Effector memory CD8-positive, alpha-beta T cell (primary cell): ENCODE results near the gene TRIM62.

Experiments
- ATAC-seq: fragments of 150-1000 bp; cut with Tn5 transposase; replicated peaks from 2 replicates; pipeline ENCODE4 v1.10.0; 2021; ENCODE audit warnings: mild to moderate bottlenecking, moderate library complexity
- DNase-seq, 3 experiments: peaks; one replicate each; pipeline ENCODE4 v3.0.0; 2021
- H3K27ac Mint-ChIP-seq, 2 donors: one replicate each; pipeline ENCODE4 v1.8.0; 2022; ENCODE audit warnings: mild to moderate bottlenecking in 2 of 2, mixed read lengths in 2 of 2, moderate library complexity in 2 of 2
- H3K27me3 Mint-ChIP-seq, 2 donors: one replicate each; pipeline ENCODE4 v1.8.0; 2022; ENCODE audit warnings: mixed read lengths in 2 of 2
- H3K36me3 Mint-ChIP-seq: one replicate; pipeline ENCODE4 v1.8.0; 2022; ENCODE audit warnings: mild to moderate bottlenecking, moderate library complexity, mixed read lengths; ENCODE audit not compliant: insufficient read depth
- H3K4me1 Mint-ChIP-seq, 2 donors: one replicate each; pipeline ENCODE4 v1.8.0; 2022; ENCODE audit warnings: low read depth in 2 of 2, mixed read lengths in 2 of 2
- H3K4me3 Mint-ChIP-seq, 2 donors: one replicate each; pipeline ENCODE4 v1.8.0; 2022; ENCODE audit warnings: mild to moderate bottlenecking in 2 of 2, mixed read lengths in 2 of 2, moderate library complexity in 2 of 2
- H3K9me3 Mint-ChIP-seq, 2 donors: one replicate each; pipeline ENCODE4 v1.8.0; 2022; ENCODE audit warnings: mixed read lengths in 2 of 2

The TRIM62 gene

GRCh38 chr1:33176362-33176850, 5.4 kb downstream of the TRIM62 start:
- peaks cover 39 to 43% of the 10 kb centered on the region in 2 donors for H3K4me1 Mint-ChIP-seq
- H3K27ac Mint-ChIP-seq: no peak overlapping the region
- peaks cover 19% of the 10 kb centered on the region for H3K36me3 Mint-ChIP-seq
- no peaks in the 10 kb centered on the region for H3K9me3 Mint-ChIP-seq
- H3K27me3 Mint-ChIP-seq: no peaks in the 10 kb centered on the region
- H3K4me3 Mint-ChIP-seq: no peak overlapping the region
- DNase-seq (no peak), ATAC-seq (no peak)

DNA sequence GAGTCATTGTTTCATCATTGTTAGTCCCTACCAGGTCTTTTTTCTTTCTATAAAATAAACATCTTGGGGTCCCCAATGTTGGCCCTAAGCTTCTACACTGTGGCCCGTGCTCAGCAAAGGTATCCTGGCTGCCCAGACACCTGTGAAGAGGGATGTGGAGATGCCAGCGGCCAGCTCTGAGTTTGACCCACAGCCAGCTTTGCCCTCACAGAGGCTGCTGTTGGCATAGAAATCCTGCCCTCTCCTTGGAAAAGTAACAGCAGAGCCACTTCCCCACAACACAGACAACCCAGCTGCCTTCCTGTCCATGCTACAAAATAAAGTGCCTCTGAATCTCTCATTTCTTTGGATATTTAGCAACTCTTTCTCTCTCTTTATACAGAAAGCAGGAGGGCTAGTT, 6.0 kb downstream of the TRIM62 start:
- H3K9me3 Mint-ChIP-seq: no peaks in the 10 kb centered on the region
- peaks cover 37 to 49% of the 10 kb centered on the region in 2 donors for H3K4me1 Mint-ChIP-seq
- ATAC-seq: no peak
- DNase-seq: no peak
- H3K36me3 Mint-ChIP-seq: peaks cover 16% of the 10 kb centered on the region
- H3K27ac Mint-ChIP-seq: no peak overlapping the region
- no peaks in the 10 kb centered on the region for H3K27me3 Mint-ChIP-seq
- no peak overlapping the region for H3K4me3 Mint-ChIP-seq

DNA sequence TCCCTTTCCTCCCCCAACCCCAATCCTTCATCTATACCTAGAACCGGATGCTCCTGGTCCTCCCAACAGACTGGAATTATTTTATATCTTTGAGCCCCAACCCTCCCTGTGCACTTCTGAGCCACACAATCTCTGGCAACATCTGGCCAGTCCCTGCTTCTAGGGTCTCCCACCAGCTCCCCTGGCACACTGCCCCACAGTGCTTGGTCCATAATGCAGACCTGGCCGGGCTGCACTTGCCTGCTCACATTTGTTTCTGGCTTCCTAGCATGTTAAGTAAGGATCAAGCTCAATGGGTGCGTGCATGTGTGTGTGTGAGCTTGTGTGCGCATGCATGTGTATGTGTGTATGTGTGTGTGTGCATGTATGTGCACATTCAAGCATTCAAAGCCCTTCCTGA, 8.8 kb downstream of the TRIM62 start:
- no peaks in the 10 kb centered on the region for H3K27me3 Mint-ChIP-seq
- H3K4me1 Mint-ChIP-seq: peaks cover 25 to 29% of the 10 kb centered on the region in 2 donors
- no peaks in the 10 kb centered on the region for H3K9me3 Mint-ChIP-seq
- no peak overlapping the region for H3K4me3 Mint-ChIP-seq
- DNase-seq (no peak), ATAC-seq (no peak)
- H3K36me3 Mint-ChIP-seq: peaks cover 17% of the 10 kb centered on the region
- H3K27ac Mint-ChIP-seq: no peak overlapping the region

DNA sequence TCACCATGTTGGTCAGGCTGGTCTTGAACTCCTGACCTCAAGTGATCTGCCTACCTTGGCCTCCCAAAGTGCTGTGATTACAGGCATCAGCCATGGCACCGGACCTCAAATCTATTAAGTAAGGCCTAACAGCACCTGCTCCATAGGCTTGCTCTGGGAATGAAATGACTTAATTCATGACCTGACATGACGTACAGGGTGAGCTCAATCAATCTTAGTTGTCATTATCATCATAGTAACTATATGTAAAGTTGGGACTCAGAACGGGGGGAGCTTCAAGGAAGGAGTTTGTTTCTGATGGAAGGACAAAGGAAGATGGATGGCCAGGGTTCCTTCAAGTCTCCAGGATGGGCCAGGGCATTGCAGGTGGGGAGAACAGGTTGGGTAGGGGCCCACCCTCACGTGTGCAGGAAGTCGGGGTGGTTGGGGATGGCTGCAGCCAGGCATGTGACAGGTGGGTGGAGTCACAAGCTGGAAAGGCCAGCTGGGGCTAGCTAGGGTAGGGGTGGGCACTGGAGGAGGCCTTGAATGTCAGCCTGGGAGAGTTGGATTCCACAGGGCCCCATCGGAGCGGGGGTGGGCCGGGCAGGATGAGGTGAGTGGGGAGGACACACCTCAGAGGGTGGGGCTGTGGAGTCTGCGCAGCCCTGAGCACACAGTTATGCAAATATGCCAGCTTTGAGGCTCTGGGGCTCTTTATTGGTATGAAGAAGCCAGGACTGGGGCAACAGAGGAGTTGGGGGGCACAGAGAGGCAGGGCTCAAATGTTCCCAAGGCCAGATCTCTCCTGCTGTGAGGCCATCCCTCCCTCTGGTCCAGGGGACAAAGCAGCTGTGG, 9.6 kb downstream of the TRIM62 start:
- H3K27me3 Mint-ChIP-seq: no peaks in the 10 kb centered on the region
- peaks cover 19% of the 10 kb centered on the region for H3K36me3 Mint-ChIP-seq
- H3K4me3 Mint-ChIP-seq: no peak overlapping the region
- ATAC-seq: no peak
- H3K4me1 Mint-ChIP-seq: peaks cover 26 to 28% of the 10 kb centered on the region in 2 donors
- peak overlapping the region; percentile 54 to 79 for H3K27ac Mint-ChIP-seq
- no peaks in the 10 kb centered on the region for H3K9me3 Mint-ChIP-seq
- DNase-seq: no peak

DNA sequence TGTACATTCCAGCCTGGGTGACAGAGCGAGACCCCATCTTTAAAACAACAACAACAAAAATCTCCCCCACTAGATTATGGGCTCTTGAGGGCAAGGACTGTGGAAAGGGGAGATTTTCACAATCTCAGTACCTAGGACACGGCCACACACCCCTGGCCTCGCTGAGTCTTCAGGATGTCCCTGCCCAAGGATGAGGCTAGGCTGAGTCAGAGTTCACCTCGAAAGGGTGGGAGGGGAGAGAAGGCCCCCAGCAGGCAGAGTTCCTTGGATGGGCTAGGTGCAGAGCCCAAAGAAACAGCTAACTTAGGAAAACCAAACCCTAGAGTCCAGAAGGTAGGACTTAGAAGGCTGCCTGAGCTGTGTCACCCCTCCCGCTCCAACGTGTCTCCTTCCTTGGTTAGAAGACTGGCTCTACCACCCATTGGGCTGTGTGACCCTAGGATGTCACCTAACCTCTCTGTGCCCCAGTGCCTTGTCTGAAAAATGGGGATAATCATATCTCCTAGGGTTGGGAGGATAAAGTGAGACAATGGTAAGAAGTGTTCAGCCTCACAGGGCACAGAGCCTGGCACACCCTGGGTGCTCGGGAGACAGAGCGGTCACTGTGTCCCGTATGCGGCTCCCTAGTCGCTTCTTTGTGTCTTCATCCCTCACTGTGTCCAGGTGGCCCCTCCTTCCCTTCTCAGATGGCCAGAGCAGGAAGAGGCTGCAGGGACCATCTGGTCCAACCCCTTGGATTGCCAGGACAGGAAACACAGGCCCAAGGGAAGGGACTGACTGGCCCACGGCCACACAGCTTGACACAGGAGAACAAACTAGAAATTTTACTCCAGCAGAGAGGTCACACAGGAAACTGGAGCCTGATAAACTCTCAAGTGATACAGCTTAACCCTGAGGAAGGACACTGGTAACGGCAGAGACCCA, 11.2 kb downstream of the TRIM62 start:
- ATAC-seq: no peak
- Mint-ChIP-seq H3K36me3 (peaks cover 17% of the 10 kb centered on the region), H3K27me3 (no peaks in the 10 kb centered on the region), H3K4me3 (no peak overlapping the region), H3K4me1 (peaks cover 24 to 30% of the 10 kb centered on the region in 2 donors), H3K27ac (peak overlapping the region; percentile 10 to 79), H3K9me3 (no peaks in the 10 kb centered on the region)
- no peak for DNase-seq

DNA sequence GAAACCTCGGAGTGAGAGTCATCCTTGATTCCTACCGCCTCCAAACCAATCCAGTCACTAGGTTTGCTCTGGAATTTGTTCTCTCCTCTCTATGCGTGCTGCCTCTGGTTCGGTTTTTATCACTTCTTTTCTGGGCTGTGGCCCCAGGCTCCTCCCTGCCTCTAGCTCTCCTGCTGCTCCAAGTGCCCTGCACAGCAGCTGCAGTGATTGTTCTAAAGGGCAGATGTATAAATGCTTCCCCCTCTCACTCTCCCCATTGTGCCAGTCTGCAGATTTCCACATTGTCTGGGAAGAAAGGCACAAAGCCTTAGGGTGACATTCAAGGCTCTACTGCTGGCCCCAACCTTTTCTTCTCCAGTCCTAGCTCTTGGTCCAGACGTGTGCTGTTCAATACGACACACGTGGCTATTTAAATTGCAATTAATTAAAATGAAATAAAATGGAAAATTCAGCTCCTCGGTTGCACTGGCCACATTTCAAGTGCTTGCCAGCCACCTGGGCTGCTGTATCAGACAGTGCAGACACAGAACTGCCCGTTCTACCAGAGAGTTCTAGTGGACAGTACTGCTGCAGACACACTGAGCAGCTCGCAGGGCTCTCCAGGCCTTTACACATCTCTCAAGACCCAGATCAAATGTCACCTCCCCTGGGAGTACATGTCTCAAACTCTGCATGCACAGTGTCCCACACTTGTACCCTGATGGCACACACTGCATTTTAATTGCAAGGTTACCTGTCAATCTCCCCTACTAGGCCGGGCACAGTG, 12.4 kb downstream of the TRIM62 start:
- Mint-ChIP-seq H3K4me3 (no peak overlapping the region), H3K27me3 (no peaks in the 10 kb centered on the region), H3K27ac (peak overlapping the region in 1 of 2 donors; percentile 69), H3K36me3 (peaks cover 11% of the 10 kb centered on the region), H3K4me1 (peaks cover 24 to 31% of the 10 kb centered on the region in 2 donors), H3K9me3 (no peaks in the 10 kb centered on the region)
- no peak for DNase-seq
- ATAC-seq: no peak

DNA sequence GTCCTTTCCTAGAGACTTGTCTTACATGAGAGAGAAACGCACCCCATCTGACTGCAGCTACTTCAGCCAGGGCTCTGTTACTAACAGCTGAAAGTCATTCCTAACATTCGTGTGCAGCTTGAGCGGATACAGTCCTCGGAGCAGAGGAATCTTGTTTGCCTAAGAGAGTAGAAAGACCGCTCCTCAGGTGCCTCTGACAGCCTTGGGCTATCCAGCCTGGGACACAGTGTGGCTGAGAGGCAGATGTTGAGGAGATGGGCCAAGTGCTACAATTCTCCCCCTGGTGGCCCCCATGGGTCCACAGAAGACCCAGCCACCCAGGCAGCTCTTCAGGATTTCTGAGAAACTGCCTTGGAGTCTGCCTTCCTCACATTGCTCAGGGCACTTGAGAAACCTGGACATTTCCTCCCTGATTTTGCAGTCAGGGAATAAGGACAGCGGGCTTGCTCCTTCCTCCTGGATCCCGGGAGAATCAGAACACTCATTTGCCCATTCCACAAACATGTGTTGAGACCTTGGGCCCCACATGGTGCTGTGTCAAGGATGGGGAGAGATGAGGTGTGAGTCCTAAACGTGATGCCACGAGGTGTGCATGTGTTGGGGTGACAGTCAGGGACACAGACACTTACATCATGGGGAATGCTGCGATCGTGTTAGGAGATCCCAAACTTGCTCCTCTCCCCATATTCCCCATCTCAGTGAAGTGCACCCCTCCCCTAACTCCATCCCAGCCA, 13.1 kb downstream of the TRIM62 start:
- ATAC-seq (no peak), DNase-seq (no peak)
- no peak overlapping the region for H3K27ac Mint-ChIP-seq
- H3K9me3 Mint-ChIP-seq: no peaks in the 10 kb centered on the region
- no peak overlapping the region for H3K4me3 Mint-ChIP-seq
- peaks cover 24 to 30% of the 10 kb centered on the region in 2 donors for H3K4me1 Mint-ChIP-seq
- no peaks in the 10 kb centered on the region for H3K27me3 Mint-ChIP-seq
- H3K36me3 Mint-ChIP-seq: peaks cover 15% of the 10 kb centered on the region

DNA sequence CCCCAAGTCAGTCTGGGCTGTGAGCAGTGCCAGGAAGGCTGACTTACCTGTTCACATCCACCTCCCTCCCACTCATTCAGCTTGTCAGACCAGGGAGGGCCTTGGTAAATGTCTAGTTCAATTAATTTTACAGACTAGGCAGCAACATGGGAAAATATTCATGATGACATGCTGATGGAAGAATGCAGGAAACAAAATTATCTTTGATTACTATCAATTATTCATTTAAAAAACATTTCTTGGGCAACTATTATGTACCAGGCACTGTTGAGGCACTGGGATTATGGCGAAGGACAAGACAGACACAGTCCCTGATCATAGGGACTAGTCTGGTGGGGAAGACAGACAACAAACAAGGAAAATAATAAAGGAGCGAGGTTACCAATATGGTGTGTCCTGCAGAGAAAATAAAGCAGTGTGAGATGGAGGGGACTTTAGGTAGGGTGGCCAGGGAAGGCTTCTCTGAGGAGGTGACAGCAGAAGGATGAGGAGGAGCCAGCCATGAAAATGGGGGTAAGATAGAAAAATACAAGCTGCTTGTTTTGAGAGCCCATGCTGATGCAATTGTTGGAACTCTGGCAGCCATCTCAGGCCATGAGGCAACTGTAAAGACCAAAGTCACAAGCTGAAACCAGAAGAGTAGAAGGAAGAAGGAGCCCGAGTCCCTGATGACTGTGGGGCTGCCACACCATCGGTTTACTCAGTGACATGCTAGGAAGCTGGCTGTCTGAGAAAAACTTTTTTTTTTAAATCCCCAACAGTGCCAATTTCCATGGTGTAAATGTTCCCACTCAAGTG, 14.0 kb downstream of the TRIM62 start:
- H3K27me3 Mint-ChIP-seq: no peaks in the 10 kb centered on the region
- no peak for DNase-seq
- H3K9me3 Mint-ChIP-seq: no peaks in the 10 kb centered on the region
- peaks cover 18 to 29% of the 10 kb centered on the region in 2 donors for H3K4me1 Mint-ChIP-seq
- no peak overlapping the region for H3K27ac Mint-ChIP-seq
- no peak overlapping the region for H3K4me3 Mint-ChIP-seq
- H3K36me3 Mint-ChIP-seq: peaks cover 15% of the 10 kb centered on the region
- no peak for ATAC-seq

- ATAC-seq (no peak), DNase-seq (no peak)
- Mint-ChIP-seq H3K27me3 (no peaks in the 10 kb centered on the region), H3K4me3 (no peak overlapping the region), H3K27ac (no peak overlapping the region), H3K4me1 (peaks cover 2 to 19% of the 10 kb centered on the region in 2 donors), H3K36me3 (peaks cover 29% of the 10 kb centered on the region), H3K9me3 (no peaks in the 10 kb centered on the region)
These were observed 16.0 kb downstream of the TRIM62 start for GRCh38 chr1:33165809-33166208.

GRCh38 chr1:33165209-33165608, 16.6 kb downstream of the TRIM62 start:
- peaks cover 0 to 18% of the 10 kb centered on the region in 2 donors for H3K4me1 Mint-ChIP-seq
- H3K4me3 Mint-ChIP-seq: no peak overlapping the region
- no peak overlapping the region for H3K27ac Mint-ChIP-seq
- H3K9me3 Mint-ChIP-seq: no peaks in the 10 kb centered on the region
- DNase-seq (no peak), ATAC-seq (no peak)
- H3K27me3 Mint-ChIP-seq: no peaks in the 10 kb centered on the region
- peaks cover 30% of the 10 kb centered on the region for H3K36me3 Mint-ChIP-seq

GRCh38 chr1:33163621-33164519, 18.0 kb downstream of the TRIM62 start:
- H3K9me3 Mint-ChIP-seq: no peaks in the 10 kb centered on the region
- no peak for DNase-seq
- H3K36me3 Mint-ChIP-seq: peaks cover 38% of the 10 kb centered on the region
- peaks cover 0 to 12% of the 10 kb centered on the region in 2 donors for H3K4me1 Mint-ChIP-seq
- no peak overlapping the region for H3K27ac Mint-ChIP-seq
- no peak overlapping the region for H3K4me3 Mint-ChIP-seq
- no peaks in the 10 kb centered on the region for H3K27me3 Mint-ChIP-seq
- ATAC-seq: no peak
